Nephron progenitor cell (in vitro differentiated cells): ENCODE results near the gene TMTC2.

Experiments used
- DNase-seq: peaks from one replicate; pipeline ENCODE4 v3.0.0; 2021
- H3K27ac Mint-ChIP-seq: 2 replicates; pipeline ENCODE4 v1.8.0; 2021; ENCODE audit warnings: mild to moderate bottlenecking, moderate library complexity, mixed read lengths
- H3K27me3 Mint-ChIP-seq: 2 replicates; pipeline ENCODE4 v1.8.0; 2021; ENCODE audit warnings: mild to moderate bottlenecking, low read depth, mixed read lengths; ENCODE audit not compliant: poor library complexity
- H3K36me3 Mint-ChIP-seq: 2 replicates; pipeline ENCODE4 v1.8.0; 2021; ENCODE audit warnings: low read depth, mixed read lengths
- H3K4me1 Mint-ChIP-seq: 2 replicates; pipeline ENCODE4 v1.8.0; 2021; ENCODE audit warnings: mixed read lengths
- H3K4me3 Mint-ChIP-seq: 2 replicates; pipeline ENCODE4 v1.8.0; 2021; ENCODE audit warnings: mild to moderate bottlenecking, moderate library complexity, mixed read lengths
- H3K9me3 Mint-ChIP-seq: 2 replicates; pipeline ENCODE4 v1.8.0; 2021; ENCODE audit warnings: mild to moderate bottlenecking, moderate library complexity, mixed read lengths
- TF ChIP-seq, protein P1 (sequence below): fragments of 200-600 bp; sonication (generic); IDR thresholded peaks from 2 replicates; pipeline ENCODE4 v1.5.0; 2021; ENCODE audit warnings: antibody characterized with exemption

The TMTC2 gene

DNA sequence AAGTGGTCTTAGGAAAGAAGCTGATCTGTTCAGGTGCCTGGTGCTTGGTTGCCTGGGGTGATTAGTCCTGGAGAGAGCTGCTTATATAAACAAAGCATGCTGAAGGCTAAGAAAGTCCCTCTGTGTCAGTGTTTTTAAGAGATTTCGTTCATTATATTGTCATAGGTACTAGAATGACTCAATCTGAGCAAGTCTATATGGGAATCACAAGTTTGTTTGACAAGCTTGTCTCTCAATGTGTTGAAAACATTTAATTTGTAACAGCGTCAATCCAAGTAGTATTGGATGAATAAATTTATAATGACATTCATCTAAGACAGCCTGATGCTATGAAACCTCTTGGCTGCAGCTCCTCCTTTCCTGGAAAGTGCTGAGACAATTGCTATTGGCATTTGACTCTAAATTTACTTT, 256.3 kb downstream of the TMTC2 start:
- Mint-ChIP-seq H3K36me3 (peaks cover 5% of the 10 kb centered on the region), H3K4me1 (peaks cover 18% of the 10 kb centered on the region), H3K27ac (no peak overlapping the region), H3K4me3 (no peak overlapping the region), H3K9me3 (peaks cover 10% of the 10 kb centered on the region), H3K27me3 (peaks cover 3% of the 10 kb centered on the region)
- TF ChIP-seq, protein P1, sequence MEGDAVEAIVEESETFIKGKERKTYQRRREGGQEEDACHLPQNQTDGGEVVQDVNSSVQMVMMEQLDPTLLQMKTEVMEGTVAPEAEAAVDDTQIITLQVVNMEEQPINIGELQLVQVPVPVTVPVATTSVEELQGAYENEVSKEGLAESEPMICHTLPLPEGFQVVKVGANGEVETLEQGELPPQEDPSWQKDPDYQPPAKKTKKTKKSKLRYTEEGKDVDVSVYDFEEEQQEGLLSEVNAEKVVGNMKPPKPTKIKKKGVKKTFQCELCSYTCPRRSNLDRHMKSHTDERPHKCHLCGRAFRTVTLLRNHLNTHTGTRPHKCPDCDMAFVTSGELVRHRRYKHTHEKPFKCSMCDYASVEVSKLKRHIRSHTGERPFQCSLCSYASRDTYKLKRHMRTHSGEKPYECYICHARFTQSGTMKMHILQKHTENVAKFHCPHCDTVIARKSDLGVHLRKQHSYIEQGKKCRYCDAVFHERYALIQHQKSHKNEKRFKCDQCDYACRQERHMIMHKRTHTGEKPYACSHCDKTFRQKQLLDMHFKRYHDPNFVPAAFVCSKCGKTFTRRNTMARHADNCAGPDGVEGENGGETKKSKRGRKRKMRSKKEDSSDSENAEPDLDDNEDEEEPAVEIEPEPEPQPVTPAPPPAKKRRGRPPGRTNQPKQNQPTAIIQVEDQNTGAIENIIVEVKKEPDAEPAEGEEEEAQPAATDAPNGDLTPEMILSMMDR = no peak
- DNase-seq = no peak

DNA sequence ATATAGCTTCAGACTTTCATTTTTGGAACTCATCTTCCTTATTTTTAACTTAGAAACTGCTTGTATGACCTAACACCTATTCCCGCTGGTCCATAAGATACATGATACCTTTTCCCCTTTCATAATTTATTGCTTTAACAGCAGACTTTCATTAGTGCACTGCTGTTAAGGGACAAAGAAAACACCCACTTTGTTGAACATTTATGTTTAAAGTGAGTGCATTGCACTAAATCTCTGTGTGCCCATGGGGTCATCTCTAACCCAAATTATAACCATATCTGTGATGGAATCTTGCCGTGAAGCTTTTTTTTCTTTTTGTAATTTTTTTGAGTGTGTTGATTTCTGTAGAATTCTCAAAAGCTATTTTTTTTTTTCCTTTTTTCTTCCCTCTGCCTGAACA, 261.8 kb downstream of the TMTC2 start:
- peaks cover 24% of the 10 kb centered on the region for H3K4me1 Mint-ChIP-seq
- H3K27me3 Mint-ChIP-seq = peaks cover 3% of the 10 kb centered on the region
- peak overlapping the region; percentile 96 for H3K27ac Mint-ChIP-seq

DNA sequence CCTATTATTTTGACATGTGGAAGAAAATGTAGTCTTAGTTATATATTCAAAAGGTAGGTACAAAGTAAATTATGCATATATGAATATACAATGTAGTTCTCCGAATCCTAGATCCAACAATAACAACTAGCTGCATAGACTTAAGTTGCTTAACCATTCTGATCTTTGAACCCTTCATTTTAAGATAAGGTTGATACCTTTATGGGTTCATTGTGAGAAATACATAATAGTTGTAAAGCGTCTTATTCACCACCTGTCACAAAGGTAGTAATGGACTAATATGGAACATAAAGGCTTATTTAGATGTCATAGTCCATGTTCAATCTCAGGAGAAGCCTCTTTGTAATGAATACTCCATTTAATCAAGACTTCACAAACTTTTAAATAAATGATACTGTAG, 263.6 kb downstream of the TMTC2 start:
- no peak for DNase-seq
- H3K4me3 Mint-ChIP-seq = no peak overlapping the region
- TF ChIP-seq, protein P1 = no peak
- peaks cover 6% of the 10 kb centered on the region for H3K9me3 Mint-ChIP-seq
- peaks cover 37% of the 10 kb centered on the region for H3K4me1 Mint-ChIP-seq
- H3K36me3 Mint-ChIP-seq = no peaks in the 10 kb centered on the region
- no peak overlapping the region for H3K27ac Mint-ChIP-seq
- peaks cover 3% of the 10 kb centered on the region for H3K27me3 Mint-ChIP-seq

More for the DNA sequence above, 261.8 kb downstream of the TMTC2 start:
- peaks cover 5% of the 10 kb centered on the region for H3K36me3 Mint-ChIP-seq
- TF ChIP-seq, protein P1 = no peak
- H3K9me3 Mint-ChIP-seq = peaks cover 10% of the 10 kb centered on the region
- peak overlapping the region; percentile 2 for H3K4me3 Mint-ChIP-seq
- no peak for DNase-seq

DNA sequence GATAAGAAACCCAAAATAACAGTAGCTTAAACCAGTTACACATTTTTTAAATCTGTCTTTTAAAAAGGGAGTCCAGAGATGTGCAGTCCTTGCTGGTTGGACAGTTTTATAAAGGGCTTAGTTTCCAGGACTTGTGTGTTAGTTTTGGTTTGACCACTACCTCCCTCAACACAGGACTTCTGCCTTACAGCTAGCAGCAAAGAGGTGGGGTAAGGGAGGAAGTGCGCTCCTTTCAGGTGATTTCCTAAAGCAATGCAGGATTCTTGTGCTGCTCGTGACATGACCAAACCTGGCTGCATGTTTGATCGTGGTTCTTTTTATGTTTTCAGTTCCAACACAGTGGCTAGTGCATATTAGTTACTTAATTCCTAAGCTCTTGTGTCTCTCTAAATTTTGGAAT, 266.2 kb downstream of the TMTC2 start:
- no peak overlapping the region for H3K4me3 Mint-ChIP-seq
- H3K4me1 Mint-ChIP-seq = peaks cover 35% of the 10 kb centered on the region
- H3K9me3 Mint-ChIP-seq = no peaks in the 10 kb centered on the region
- H3K27me3 Mint-ChIP-seq = no peaks in the 10 kb centered on the region
- no peaks in the 10 kb centered on the region for H3K36me3 Mint-ChIP-seq
- no peak for DNase-seq
- no peak overlapping the region for H3K27ac Mint-ChIP-seq
- TF ChIP-seq, protein P1 = no peak

DNA sequence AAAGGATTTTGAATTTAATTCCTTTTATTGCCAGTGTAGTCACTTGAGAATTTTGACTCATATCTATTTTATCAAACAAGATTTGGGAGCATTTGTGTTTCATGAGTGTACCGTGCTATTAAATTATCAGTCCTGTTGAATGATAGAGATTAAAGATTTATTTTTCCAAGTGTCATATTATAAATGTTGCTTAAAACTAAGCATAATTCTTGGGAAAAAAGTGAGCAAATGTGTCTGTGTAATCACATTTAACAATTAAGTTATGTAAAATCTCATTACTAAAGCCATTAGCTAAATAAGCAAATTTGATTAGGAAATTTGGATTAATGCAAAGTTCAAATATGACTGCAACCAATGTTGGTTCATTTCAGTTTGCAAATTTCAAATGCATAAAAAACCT, 266.7 kb downstream of the TMTC2 start:
- Mint-ChIP-seq H3K27me3 (no peaks in the 10 kb centered on the region), H3K9me3 (no peaks in the 10 kb centered on the region), H3K27ac (no peak overlapping the region), H3K4me1 (peaks cover 31% of the 10 kb centered on the region), H3K4me3 (no peak overlapping the region), H3K36me3 (no peaks in the 10 kb centered on the region)
- TF ChIP-seq, protein P1 = no peak
- DNase-seq = no peak

- no peak for DNase-seq
- TF ChIP-seq, protein P1 = no peak
- Mint-ChIP-seq H3K9me3 (no peaks in the 10 kb centered on the region), H3K27me3 (no peaks in the 10 kb centered on the region), H3K4me3 (no peak overlapping the region), H3K27ac (peak overlapping the region; percentile 29), H3K36me3 (no peaks in the 10 kb centered on the region), H3K4me1 (peaks cover 24% of the 10 kb centered on the region)
These were observed 267.4 kb downstream of the TMTC2 start for GRCh38 chr12:82954064-82954463.
